Stromal cell of bone marrow (primary cell): Measurements from ENCODE around the gene SPDYE4.

Experiments
- DNase-seq: peaks from one replicate; pipeline ENCODE4 v3.0.0-alpha.2; 2012; ENCODE audit warnings: low read depth

The SPDYE4 gene

DNA sequence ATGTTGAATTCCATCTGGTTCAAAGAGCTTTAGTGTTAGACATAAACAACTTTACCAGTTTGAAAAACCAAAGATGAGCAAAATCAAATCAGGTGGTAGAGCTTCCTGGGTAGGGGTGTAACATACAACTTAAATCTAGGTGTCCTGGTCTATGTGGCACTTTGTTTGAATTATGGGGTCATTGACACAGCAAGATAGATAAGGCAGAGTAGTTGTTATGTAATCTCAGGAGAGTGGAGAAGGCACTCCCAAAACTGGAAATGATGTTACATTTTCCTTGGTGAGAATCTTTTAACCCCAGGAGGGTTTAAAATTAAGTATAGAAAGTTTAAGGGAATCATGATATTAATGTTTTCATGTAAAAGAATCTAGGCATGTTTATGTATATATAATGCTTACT is 45.6 kb downstream of the SPDYE4 start:
- no peak for DNase-seq

- no peak for DNase-seq
These were observed 47.1 kb downstream of the SPDYE4 start for GRCh38 chr17:8711291-8711690.

DNA sequence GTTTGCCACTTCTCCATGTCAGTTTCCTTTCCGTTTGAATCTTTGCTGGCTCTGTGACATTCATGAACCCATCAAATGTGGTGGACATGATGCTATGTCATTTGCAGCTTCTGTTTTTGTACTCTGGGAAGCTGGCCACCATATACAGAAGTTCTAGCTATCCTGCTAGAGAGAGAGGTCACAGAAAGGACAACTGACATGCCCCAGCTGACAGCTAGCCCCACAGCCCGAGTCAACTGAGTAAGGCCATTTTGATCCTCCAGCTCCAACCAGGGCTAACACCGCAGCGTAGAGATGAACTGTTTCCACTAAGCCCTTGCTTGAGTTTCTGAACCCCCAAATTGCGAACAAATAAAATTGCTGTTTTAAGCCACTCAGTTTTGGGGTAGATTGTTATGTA is 47.5 kb downstream of the SPDYE4 start:
- no peak for DNase-seq

- DNase-seq: no peak
These were observed 49.3 kb downstream of the SPDYE4 start for GRCh38 chr17:8709006-8709405.

DNA sequence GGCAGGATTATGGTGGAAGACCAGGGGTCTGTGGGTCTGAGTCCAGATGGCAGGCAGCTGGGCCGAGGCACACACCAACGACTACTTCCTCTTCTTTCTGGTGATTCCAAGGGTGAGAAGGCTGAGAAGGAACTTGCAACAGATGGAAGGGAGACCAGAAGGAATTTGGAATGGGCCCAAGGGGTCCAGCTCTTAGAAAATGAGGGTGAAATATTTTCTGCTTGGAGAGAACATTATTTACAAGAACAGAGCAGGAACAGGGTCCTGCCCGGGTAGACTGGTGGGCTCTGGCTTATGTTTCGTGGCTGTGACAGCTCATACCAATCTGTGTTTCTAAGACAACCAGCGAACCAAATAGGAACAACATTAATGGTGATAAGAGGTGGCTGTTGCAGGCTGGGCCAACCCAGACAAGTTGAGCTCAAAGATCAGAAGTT is 50.3 kb downstream of the SPDYE4 start:
- no peak for DNase-seq

DNA sequence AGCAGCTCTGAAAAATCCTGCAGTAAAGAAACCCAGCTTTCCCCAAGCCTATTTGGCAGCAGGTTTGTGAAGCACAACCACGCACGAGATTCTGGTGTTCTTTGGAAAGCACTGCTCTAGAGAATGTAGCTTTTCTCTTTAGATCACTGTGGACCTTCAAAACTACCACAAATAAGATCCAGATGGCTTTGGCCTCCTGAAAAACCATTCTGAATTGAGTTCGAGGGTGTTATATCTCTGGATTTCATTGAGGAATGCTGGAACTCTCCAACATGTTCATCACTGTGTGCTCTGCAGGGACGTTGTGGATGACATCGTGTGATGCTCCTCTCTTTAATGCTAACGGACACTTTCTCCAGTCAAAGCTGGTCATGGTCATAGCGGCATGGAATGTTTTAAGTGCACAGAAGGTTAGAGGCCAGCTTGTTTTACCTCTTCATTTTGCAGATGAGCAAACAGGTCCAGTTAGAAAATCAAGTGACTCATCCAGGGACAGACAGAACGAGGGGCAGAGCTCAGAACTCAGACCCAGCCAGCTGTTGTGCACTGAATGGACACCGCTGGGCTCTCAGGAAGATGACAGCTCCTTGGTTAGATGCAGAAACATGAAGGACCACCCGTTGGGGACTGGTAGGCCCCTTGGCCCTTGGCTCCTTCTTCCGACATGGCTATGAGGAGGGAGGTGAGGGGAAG is 50.9 kb downstream of the SPDYE4 start:
- no peak for DNase-seq

GRCh38 chr17:8706431-8706830 is 51.9 kb downstream of the SPDYE4 start:
- no peak for DNase-seq

DNA sequence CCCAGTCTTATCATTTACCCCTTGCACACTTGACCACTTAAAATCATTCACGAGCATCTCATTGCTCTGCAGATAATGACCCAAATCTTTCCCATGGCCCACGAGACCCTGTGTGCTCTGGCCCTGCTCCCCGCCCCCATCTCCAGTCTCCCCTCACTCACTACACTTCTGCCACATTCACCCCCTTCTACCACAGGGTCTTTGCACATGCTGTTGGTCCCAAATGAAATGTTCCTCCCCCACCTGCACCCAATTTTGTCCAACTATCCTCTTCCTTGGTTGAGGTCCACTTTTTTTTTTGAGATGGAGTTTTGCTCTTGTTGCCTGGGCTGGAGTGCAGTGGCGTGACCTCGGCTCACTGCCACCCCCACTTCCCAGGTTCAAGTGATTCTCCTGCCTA is 52.9 kb downstream of the SPDYE4 start:
- DNase-seq: no peak

- DNase-seq: no peak
These were observed 55.3 kb downstream of the SPDYE4 start for GRCh38 chr17:8703001-8703400.

GRCh38 chr17:8701754-8702153 is 56.6 kb downstream of the SPDYE4 start:
- DNase-seq: no peak

DNA sequence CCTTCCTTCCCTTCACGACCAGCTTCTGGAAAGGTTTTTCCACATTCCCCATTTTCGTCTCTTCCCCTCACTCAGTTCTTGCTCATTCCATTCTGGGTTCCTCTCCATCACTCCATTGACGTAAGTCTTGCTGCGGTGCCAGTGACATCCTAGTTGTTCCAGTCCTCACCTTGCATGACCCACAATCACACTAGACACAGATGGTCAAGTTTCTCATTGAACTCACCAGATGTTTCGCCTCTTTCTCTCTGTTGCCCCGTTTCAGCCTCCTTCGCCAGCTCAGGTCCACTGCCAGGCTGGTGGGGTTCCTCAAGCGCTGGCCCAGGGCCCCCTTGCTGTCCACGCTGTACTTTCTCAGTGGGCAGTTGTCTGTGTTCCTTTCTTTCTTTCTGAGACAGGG is 57.1 kb downstream of the SPDYE4 start:
- DNase-seq: no peak
